ENCODE results near the gene GOLGA6D. TPM values are rescaled to one million over a fixed set of nuclear protein-coding genes. Genes with fewer than 3 reads are reported as not detected.

The GOLGA6D gene, protein sequence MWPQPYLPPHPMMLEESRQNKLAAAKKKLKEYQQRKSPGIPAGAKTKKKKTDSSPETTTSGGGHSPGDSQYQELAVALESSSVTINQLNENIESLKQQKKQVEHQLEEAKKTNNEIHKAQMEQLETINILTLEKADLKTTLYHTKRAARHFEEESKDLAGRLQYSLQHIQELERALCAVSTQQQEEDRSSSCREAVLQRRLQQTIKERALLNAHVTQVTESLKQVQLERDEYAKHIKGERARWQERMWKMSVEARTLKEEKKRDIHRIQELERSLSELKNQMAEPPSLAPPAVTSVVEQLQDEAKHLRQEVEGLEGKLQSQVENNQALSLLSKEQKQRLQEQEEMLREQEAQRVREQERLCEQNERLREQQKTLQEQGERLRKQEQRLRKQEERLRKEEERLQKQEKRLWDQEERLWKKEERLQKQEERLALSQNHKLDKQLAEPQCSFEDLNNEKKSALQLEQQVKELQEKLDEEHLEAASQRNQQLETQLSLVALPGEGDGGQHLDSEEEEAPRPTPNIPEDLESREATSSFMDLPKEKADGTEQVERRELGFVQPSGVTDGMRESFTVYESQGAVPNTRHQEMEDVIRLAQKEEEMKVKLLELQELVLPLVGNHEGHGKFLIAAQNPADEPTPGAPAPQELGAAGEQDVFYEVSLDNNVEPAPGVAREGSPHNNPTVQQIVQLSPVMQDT
- not detected for total RNA-seq

DNA sequence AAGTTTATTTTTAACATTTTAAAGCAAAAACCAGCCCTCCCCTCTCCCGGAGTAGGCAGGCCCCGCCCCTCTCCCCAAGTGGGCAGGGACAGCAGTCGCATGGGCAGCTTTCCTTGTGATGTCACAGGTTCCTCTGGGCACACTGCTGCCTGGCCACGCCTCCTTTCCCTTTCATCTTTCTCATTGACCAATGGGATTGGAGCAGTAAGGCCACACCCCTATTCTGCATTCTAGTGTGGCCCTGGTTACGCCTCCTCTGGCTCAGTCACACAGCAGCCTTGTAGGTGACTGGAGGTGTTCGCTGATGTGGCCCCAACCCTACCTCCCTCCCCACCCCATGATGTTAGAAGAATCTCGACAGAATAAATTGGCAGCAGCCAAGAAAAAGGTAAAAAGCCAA, at the start of gene GOLGA6D:
Gene GOLGA6D (plus strand): TSS at position 264 of the 400 bp plus-strand sequence. CDS start 41 bp downstream, at position 305.

DNA sequence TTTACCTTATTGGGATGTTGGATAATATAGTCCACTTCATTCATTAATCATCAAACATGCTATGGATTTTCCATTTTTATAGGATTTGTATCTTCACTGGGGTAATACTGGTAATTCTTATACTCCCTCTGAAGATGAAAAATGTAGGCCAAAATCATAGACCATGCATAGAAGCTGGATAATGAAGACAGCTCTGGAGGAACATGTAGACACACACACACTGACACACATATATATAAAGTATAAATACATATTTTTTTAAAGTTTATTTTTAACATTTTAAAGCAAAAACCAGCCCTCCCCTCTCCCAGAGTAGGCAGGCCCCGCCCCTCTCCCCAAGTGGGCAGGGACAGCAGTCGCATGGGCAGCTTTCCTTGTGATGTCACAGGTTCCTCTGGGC, 24.6 kb upstream of the GOLGA6D start, which contains the start of gene GOLGA6C:
Gene GOLGA6C (plus strand): TSS at position 301 of the 400 bp plus-strand sequence. CDS start 265 bp downstream, outside the sequence.

DNA sequence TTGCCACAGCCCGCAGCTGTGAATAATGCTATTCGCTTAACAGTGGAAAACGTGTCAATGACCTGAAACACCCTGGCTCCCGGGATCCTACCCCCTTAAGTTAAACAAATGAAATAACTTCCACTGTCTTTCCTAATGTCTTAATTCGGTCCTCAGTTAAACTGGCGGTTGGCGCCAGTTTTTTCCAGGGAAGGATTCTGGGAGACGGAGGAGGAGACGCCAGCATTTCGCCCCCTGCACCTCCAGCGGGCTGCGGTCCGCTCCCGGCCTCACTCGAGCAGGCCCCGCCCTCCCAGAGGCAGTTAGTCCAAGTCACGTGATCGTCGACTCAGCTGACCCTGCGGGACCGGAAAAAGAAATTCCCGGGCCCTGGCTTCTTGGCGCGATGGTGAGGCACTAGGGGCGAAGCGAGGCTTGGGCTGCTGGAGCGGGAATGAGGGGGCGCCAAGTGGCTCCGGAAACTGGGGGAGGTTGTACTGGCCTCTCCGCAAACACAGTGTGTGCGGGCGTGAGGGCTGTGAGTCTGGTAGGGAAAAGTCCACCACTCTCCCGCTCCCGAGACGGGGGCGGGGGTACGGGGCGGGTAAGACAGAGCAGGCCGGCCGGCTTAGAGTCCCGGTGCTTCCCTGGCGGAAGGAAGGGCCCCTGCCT, 53.2 kb downstream of the GOLGA6D start, which contains the start of gene COMMD4:
Gene COMMD4 (plus strand): TSS at position 359 of the 651 bp plus-strand sequence. CDS start 27 bp downstream, at position 386.

Other genes with a start within 250 kb of the GOLGA6D start
- gene C15orf39, start 81.0 kb upstream of the GOLGA6D start, total RNA-seq, result 10 to 100 TPM; 43.0 to 47.1 TPM
- gene GOLGA6C, start 24.5 kb upstream of the GOLGA6D start, total RNA-seq, result not detected
- 10 to 100 TPM; 83.3 to 88.9 TPM for gene COMMD4, start 53.2 kb downstream of the GOLGA6D start, total RNA-seq
- 10 to 100 TPM; 16.1 to 19.5 TPM for gene NEIL1, start 64.2 kb downstream of the GOLGA6D start, total RNA-seq
- 100 to 1,000 TPM; 217 to 223 TPM for gene MAN2C1, start 85.8 kb downstream of the GOLGA6D start, total RNA-seq
- 100 to 1,000 TPM in 1 of 2 experiments, 10 to 100 TPM in 1; 91.4 to 102 TPM for gene SIN3A, start 168.9 kb downstream of the GOLGA6D start, total RNA-seq

Measured in activated naive CD4-positive, alpha-beta T cell treated with anti-CD3 and anti-CD28 coated beads, Interleukin-2, amount 10 ng/mL, durations not matched to agents 5 hours and 36 hours (primary cell).